Measurements from ENCODE around the gene TMEM231.
"Not testable (repeated sequence)": the region's sequence is repeated elsewhere in the genome, so short reads cannot be mapped to it uniquely, and the experiment has no call there.

The TMEM231 gene

GRCh38 chr16:75532142-75532765 lies 23.8 kb downstream of the TMEM231 start:
- no peak for DNase-seq (ENCODE audit: low read depth in 3 of 3)

GRCh38 chr16:75529959-75530358 lies 26.1 kb downstream of the TMEM231 start:
- no peak for DNase-seq (ENCODE audit: low read depth in 3 of 3)

GRCh38 chr16:75529056-75529905 lies 26.8 kb downstream of the TMEM231 start:
- no peak for DNase-seq (ENCODE audit: low read depth in 3 of 3)

- no peak for DNase-seq (ENCODE audit: low read depth in 3 of 3)
Observed at GRCh38 chr16:75527825-75528299, 28.2 kb downstream of the TMEM231 start.

GRCh38 chr16:75526032-75526790 lies 29.8 kb downstream of the TMEM231 start:
- no peak for DNase-seq (ENCODE audit: low read depth in 3 of 3)

- DNase-seq (ENCODE audit: low read depth in 3 of 3): no peak
Observed at GRCh38 chr16:75519175-75519574, 36.9 kb downstream of the TMEM231 start.

- not testable (repeated sequence) for DNase-seq (ENCODE audit: low read depth in 3 of 3)
Observed at GRCh38 chr16:75516189-75516966, 39.7 kb downstream of the TMEM231 start.

- no peak for DNase-seq (ENCODE audit: low read depth in 3 of 3)
Observed at GRCh38 chr16:75514296-75514695, 41.8 kb downstream of the TMEM231 start.

GRCh38 chr16:75506574-75506973 lies 49.5 kb downstream of the TMEM231 start:
- no peak for DNase-seq (ENCODE audit: low read depth in 3 of 3)

GRCh38 chr16:75506107-75506506 lies 49.9 kb downstream of the TMEM231 start:
- no peak for DNase-seq (ENCODE audit: low read depth in 3 of 3)

GRCh38 chr16:75503801-75504200 lies 52.3 kb downstream of the TMEM231 start:
- DNase-seq (ENCODE audit: low read depth in 3 of 3): no peak

GRCh38 chr16:75502916-75503605 lies 53.0 kb downstream of the TMEM231 start:
- DNase-seq (ENCODE audit: low read depth in 3 of 3): no peak

GRCh38 chr16:75501820-75502219 lies 54.2 kb downstream of the TMEM231 start:
- DNase-seq (ENCODE audit: low read depth in 3 of 3): not testable (repeated sequence)

- DNase-seq (ENCODE audit: low read depth in 3 of 3): no peak
Observed at GRCh38 chr16:75501359-75501758, 54.7 kb downstream of the TMEM231 start.

- DNase-seq (ENCODE audit: low read depth in 3 of 3): not testable (repeated sequence)
Observed at GRCh38 chr16:75498605-75499322, 57.3 kb downstream of the TMEM231 start.

- no peak for DNase-seq (ENCODE audit: low read depth in 3 of 3)
Observed at GRCh38 chr16:75497558-75497957, 58.5 kb downstream of the TMEM231 start.

GRCh38 chr16:75495076-75495674 lies 60.9 kb downstream of the TMEM231 start, which contains the start of gene CHST6:
Gene CHST6 (minus strand): TSS chr16:75495441. CDS start chr16:75479828, 15,613 bp downstream.
- DNase-seq (ENCODE audit: low read depth in 3 of 3): no peak

GRCh38 chr16:75494661-75495075 lies 61.4 kb downstream of the TMEM231 start:
- DNase-seq (ENCODE audit: low read depth in 3 of 3): no peak

GRCh38 chr16:75494184-75494583 lies 61.9 kb downstream of the TMEM231 start:
- DNase-seq (ENCODE audit: low read depth in 3 of 3): no peak

GRCh38 chr16:75491876-75492275 lies 64.2 kb downstream of the TMEM231 start:
- no peak for DNase-seq (ENCODE audit: low read depth in 3 of 3)
